HL-60 (cell line): Measurements from ENCODE around the gene PTPRN2.

Source experiments
- DNase-seq, 2 experiments: peaks; one replicate each; pipeline ENCODE4 v3.0.0-alpha.2; 2010 to 2020; ENCODE audit warnings: low read depth in 1 of 2, low spot score in 1 of 2
- H3K27ac ChIP-seq: fragments of 250-450 bp; sonication (Bioruptor Pico); replicated peaks from 2 replicates; pipeline ENCODE4 v1.5.1; 2020; ENCODE audit warnings: mild to moderate bottlenecking, moderate library complexity
- H3K27me3 ChIP-seq: fragments of 250-450 bp; sonication (Bioruptor Pico); 2 replicates; pipeline ENCODE4 v1.5.1; 2021; ENCODE audit warnings: mild to moderate bottlenecking, moderate library complexity; ENCODE audit not compliant: insufficient read depth, poor library complexity, severe bottlenecking
- H3K4me3 ChIP-seq: replicated peaks from 2 replicates; pipeline ENCODE4 v1.5.1; 2011; ENCODE audit warnings: mild to moderate bottlenecking, control low read depth, low read length; ENCODE audit not compliant: insufficient read depth
- GABPA ChIP-seq: IDR thresholded peaks from 2 replicates; pipeline ENCODE4 v1.6.1; 2012; ENCODE audit warnings: low read depth
- POLR2AphosphoS5 ChIP-seq: IDR thresholded peaks from 2 replicates; pipeline ENCODE4 v1.6.1; 2012; ENCODE audit warnings: low read depth
- SPI1 ChIP-seq: IDR thresholded peaks from 2 replicates; pipeline ENCODE4 v1.6.1; 2012; ENCODE audit warnings: low read depth, mild to moderate bottlenecking, borderline replicate concordance
- TF ChIP-seq, protein P1 (sequence below): IDR thresholded peaks from 2 replicates; pipeline ENCODE4 v1.6.1; 2012; ENCODE audit warnings: low read depth; ENCODE audit not compliant: insufficient replicate concordance
- TF ChIP-seq, protein P2 (sequence below): IDR thresholded peaks from one replicate; pipeline ENCODE4 v1.5.1; 2011; ENCODE audit warnings: low read length, control low read depth, inconsistent platforms; ENCODE audit not compliant: insufficient read depth

PTPRN2 gene

DNA sequence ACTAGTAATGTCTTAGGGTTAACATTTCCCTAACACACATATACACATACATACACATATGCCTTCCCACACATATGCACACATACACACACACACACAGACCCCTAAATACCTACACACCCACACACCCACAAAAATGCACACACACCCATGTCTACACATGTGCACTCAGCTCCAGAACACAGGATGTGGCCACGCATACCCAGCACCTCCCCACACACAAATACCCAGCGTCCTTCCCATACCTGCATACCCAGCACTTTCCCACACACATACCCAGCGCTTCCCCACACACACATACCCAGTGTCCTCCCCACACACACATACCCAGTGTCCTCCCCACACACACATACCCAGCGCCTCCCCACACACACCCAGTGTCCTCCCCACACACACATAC, 715.9 kb downstream of the PTPRN2 start:
- H3K27ac ChIP-seq = no peak overlapping the region
- no peaks in the 10 kb centered on the region for H3K27me3 ChIP-seq
- H3K4me3 ChIP-seq = no peak overlapping the region
- TF ChIP-seq GABPA = no peak
- TF ChIP-seq POLR2AphosphoS5 = no peak
- no peak for TF ChIP-seq SPI1
- TF ChIP-seq, protein P1, sequence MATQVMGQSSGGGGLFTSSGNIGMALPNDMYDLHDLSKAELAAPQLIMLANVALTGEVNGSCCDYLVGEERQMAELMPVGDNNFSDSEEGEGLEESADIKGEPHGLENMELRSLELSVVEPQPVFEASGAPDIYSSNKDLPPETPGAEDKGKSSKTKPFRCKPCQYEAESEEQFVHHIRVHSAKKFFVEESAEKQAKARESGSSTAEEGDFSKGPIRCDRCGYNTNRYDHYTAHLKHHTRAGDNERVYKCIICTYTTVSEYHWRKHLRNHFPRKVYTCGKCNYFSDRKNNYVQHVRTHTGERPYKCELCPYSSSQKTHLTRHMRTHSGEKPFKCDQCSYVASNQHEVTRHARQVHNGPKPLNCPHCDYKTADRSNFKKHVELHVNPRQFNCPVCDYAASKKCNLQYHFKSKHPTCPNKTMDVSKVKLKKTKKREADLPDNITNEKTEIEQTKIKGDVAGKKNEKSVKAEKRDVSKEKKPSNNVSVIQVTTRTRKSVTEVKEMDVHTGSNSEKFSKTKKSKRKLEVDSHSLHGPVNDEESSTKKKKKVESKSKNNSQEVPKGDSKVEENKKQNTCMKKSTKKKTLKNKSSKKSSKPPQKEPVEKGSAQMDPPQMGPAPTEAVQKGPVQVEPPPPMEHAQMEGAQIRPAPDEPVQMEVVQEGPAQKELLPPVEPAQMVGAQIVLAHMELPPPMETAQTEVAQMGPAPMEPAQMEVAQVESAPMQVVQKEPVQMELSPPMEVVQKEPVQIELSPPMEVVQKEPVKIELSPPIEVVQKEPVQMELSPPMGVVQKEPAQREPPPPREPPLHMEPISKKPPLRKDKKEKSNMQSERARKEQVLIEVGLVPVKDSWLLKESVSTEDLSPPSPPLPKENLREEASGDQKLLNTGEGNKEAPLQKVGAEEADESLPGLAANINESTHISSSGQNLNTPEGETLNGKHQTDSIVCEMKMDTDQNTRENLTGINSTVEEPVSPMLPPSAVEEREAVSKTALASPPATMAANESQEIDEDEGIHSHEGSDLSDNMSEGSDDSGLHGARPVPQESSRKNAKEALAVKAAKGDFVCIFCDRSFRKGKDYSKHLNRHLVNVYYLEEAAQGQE = no peak
- TF ChIP-seq, protein P2, sequence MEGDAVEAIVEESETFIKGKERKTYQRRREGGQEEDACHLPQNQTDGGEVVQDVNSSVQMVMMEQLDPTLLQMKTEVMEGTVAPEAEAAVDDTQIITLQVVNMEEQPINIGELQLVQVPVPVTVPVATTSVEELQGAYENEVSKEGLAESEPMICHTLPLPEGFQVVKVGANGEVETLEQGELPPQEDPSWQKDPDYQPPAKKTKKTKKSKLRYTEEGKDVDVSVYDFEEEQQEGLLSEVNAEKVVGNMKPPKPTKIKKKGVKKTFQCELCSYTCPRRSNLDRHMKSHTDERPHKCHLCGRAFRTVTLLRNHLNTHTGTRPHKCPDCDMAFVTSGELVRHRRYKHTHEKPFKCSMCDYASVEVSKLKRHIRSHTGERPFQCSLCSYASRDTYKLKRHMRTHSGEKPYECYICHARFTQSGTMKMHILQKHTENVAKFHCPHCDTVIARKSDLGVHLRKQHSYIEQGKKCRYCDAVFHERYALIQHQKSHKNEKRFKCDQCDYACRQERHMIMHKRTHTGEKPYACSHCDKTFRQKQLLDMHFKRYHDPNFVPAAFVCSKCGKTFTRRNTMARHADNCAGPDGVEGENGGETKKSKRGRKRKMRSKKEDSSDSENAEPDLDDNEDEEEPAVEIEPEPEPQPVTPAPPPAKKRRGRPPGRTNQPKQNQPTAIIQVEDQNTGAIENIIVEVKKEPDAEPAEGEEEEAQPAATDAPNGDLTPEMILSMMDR = no peak
- no peak for DNase-seq

DNA sequence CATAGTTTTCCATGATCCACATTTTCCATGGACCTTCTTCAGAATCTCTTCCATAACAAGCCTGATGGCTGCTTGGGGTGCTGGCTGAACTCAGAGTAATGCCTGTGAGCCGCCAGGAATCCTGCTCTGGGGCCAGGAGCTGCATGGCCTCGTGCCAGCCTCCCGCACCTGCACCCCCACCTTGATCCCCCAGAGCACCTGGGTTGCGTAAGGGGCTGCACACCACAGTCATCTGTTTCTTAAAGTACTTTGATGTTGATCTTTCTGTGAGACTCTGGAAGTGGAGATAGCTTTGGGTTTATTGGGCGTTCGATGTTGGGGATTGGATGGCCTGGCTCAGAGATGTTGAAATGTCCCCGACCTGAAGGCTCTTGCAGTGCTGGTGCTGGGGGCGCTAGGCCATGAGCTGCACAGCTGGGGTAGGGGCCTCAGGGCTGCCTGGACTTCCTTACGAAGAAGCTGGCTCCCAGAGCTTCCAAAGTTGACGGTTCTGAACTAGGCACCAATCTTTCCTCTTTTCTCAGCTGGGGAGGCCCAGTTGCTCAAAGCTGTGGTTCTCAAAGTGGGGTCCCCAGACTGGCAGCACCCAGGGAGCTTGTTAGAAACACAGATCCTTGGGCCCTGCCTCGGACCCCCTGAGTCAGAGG, 716.9 kb downstream of the PTPRN2 start:
- no peak overlapping the region for H3K27ac ChIP-seq
- H3K4me3 ChIP-seq = no peak overlapping the region
- no peak for DNase-seq
- H3K27me3 ChIP-seq = no peaks in the 10 kb centered on the region
- TF ChIP-seq SPI1 (no peak), GABPA (no peak), POLR2AphosphoS5 (no peak)
- TF ChIP-seq, protein P1 = no peak
- TF ChIP-seq, protein P2 = no peak

DNA sequence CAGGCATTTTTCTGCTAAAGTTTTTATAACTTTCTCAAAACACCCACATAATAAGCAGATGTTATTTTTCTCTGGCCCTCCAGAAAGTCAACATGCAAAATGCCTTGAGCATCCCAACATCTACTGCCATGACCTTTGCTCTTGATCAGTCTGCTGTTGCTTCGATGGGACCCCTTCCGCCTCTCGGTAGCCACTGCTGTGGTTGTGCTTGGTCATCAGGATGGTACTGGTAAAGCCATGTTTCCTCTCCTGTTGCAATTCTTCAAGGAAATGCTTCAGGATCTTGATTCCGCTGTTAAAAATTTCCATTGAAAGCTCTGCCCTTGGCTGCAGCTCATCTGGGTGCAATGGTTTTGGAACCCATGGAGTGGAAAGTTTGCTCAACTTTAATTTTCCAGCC, 717.8 kb downstream of the PTPRN2 start:
- no peak overlapping the region for H3K4me3 ChIP-seq
- DNase-seq = no peak
- no peaks in the 10 kb centered on the region for H3K27me3 ChIP-seq
- H3K27ac ChIP-seq = no peak overlapping the region
- TF ChIP-seq, protein P2 = no peak
- TF ChIP-seq, protein P1 = no peak
- TF ChIP-seq POLR2AphosphoS5 (no peak), SPI1 (no peak), GABPA (no peak)
